ENCODE data around the gene CROCC2. TPM values are rescaled to one million over a fixed set of nuclear protein-coding genes. Genes with fewer than 3 reads are reported as not detected.
A peak's percentile ranks its signal among the peaks of the same experiment; 100 is the strongest.

CROCC2 gene
- total RNA-seq, 1 donor from 2014 or later = not detected

GRCh38 chr2:240894006-240894405 is 12.1 kb upstream of the CROCC2 start:
- Histone ChIP-seq H3K36me3 (ENCODE audit: control insufficient read depth, insufficient read depth, low read length) (no peaks in the 10 kb centered on the region), H3K4me3 (ENCODE audit: low read depth, low read length) (no peak overlapping the region), H3K27me3 (ENCODE audit: control insufficient read depth, insufficient read depth, low read length) (peaks cover 7% of the 10 kb centered on the region)
- no peak for DNase-seq (ENCODE audit: low read depth)
- TF ChIP-seq CTCF (IDR thresholded peaks at IDR 0.05; ENCODE audit: insufficient read depth, low read length, poor library complexity, severe bottlenecking) = no peak

- no peak for TF ChIP-seq CTCF (IDR thresholded peaks at IDR 0.05; ENCODE audit: insufficient read depth, low read length, poor library complexity, severe bottlenecking)
- Histone ChIP-seq H3K27me3 (ENCODE audit: control insufficient read depth, insufficient read depth, low read length) (peaks cover 10% of the 10 kb centered on the region), H3K36me3 (ENCODE audit: control insufficient read depth, insufficient read depth, low read length) (no peaks in the 10 kb centered on the region), H3K4me3 (ENCODE audit: low read depth, low read length) (no peak overlapping the region)
- no peak for DNase-seq (ENCODE audit: low read depth)
Observed at GRCh38 chr2:240894836-240895558, 11.1 kb upstream of the CROCC2 start.

- no peaks in the 10 kb centered on the region for H3K36me3 ChIP-seq (ENCODE audit: control insufficient read depth, insufficient read depth, low read length)
- peak; percentile 29 for DNase-seq (ENCODE audit: low read depth)
- H3K27me3 ChIP-seq (ENCODE audit: control insufficient read depth, insufficient read depth, low read length) = peaks cover 7% of the 10 kb centered on the region
- H3K4me3 ChIP-seq (ENCODE audit: low read depth, low read length) = no peak within 1 kb of the TSS
- TF ChIP-seq CTCF (IDR thresholded peaks at IDR 0.05; ENCODE audit: insufficient read depth, low read length, poor library complexity, severe bottlenecking) = no peak
Observed at GRCh38 chr2:240895656-240896388, 10.3 kb upstream of the CROCC2 start, which contains the start of gene MAB21L4. Gene MAB21L4, minus strand, starts transcription at chr2:240896156. Its CDS starts 159 bp downstream, at chr2:240895997.

- DNase-seq (ENCODE audit: low read depth) = no peak
- Histone ChIP-seq H3K27me3 (ENCODE audit: control insufficient read depth, insufficient read depth, low read length) (peaks cover 5% of the 10 kb centered on the region), H3K36me3 (ENCODE audit: control insufficient read depth, insufficient read depth, low read length) (no peaks in the 10 kb centered on the region), H3K4me3 (ENCODE audit: low read depth, low read length) (no peak overlapping the region)
- no peak for TF ChIP-seq CTCF (IDR thresholded peaks at IDR 0.05; ENCODE audit: insufficient read depth, low read length, poor library complexity, severe bottlenecking)
Observed at GRCh38 chr2:240896394-240896793, 9.7 kb upstream of the CROCC2 start.

GRCh38 chr2:240896871-240897692 is 9.1 kb upstream of the CROCC2 start:
- peaks cover 5% of the 10 kb centered on the region for H3K27me3 ChIP-seq (ENCODE audit: control insufficient read depth, insufficient read depth, low read length)
- no peak for TF ChIP-seq CTCF (IDR thresholded peaks at IDR 0.05; ENCODE audit: insufficient read depth, low read length, poor library complexity, severe bottlenecking)
- no peak for DNase-seq (ENCODE audit: low read depth)

More at GRCh38 chr2:240896871-240897692, 9.1 kb upstream of the CROCC2 start:
- Histone ChIP-seq H3K4me3 (ENCODE audit: low read depth, low read length) (no peak overlapping the region), H3K36me3 (ENCODE audit: control insufficient read depth, insufficient read depth, low read length) (no peaks in the 10 kb centered on the region)
